KMS-11 (cell line): ENCODE data around the gene MED15.

ENCODE experiments used
- H2AFZ ChIP-seq: fragments of 200-600 bp; sonication (generic); 2 replicates; pipeline ENCODE4 v1.6.1; 2016; ENCODE audit warnings: antibody characterized with exemption, mixed run types, low read depth
- H3K27ac ChIP-seq: fragments of 200-600 bp; sonication (generic); 2 replicates; pipeline ENCODE4 v1.6.1; 2016; ENCODE audit warnings: mild to moderate bottlenecking, mixed run types
- H3K27me3 ChIP-seq: fragments of 200-600 bp; sonication (generic); 2 replicates; pipeline ENCODE4 v1.6.1; 2017; ENCODE audit warnings: mild to moderate bottlenecking, low read depth, mixed run types, moderate library complexity; ENCODE audit not compliant: insufficient read depth
- H3K36me3 ChIP-seq: fragments of 200-600 bp; sonication (generic); 2 replicates; pipeline ENCODE4 v1.6.1; 2017; ENCODE audit warnings: mild to moderate bottlenecking, mixed run types; ENCODE audit not compliant: insufficient read depth
- H3K4me1 ChIP-seq: fragments of 200-600 bp; sonication (generic); 2 replicates; pipeline ENCODE4 v1.6.1; 2016; ENCODE audit warnings: mild to moderate bottlenecking, low read depth, mixed run types; ENCODE audit not compliant: poor library complexity, severe bottlenecking
- H3K4me2 ChIP-seq: fragments of 200-600 bp; sonication (generic); 2 replicates; pipeline ENCODE4 v1.7.0; 2016; ENCODE audit warnings: mild to moderate bottlenecking, mixed run types
- H3K4me3 ChIP-seq: fragments of 200-600 bp; sonication (generic); IDR thresholded peaks from 2 replicates; pipeline ENCODE4 v1.6.1; 2017; ENCODE audit warnings: low read depth, low read length, mixed read lengths; ENCODE audit not compliant: insufficient read depth
- H3K79me2 ChIP-seq: fragments of 200-600 bp; sonication (generic); 2 replicates; pipeline ENCODE4 v1.6.1; 2016; ENCODE audit warnings: low read depth, mixed run types; ENCODE audit not compliant: insufficient read depth
- H3K9ac ChIP-seq: fragments of 200-600 bp; sonication (generic); 2 replicates; pipeline ENCODE4 v1.6.1; 2016; ENCODE audit warnings: mild to moderate bottlenecking, mixed run types
- H4K20me1 ChIP-seq: fragments of 200-600 bp; sonication (generic); 2 replicates; pipeline ENCODE4 v1.6.1; 2016; ENCODE audit warnings: mild to moderate bottlenecking, mixed run types; ENCODE audit not compliant: insufficient read depth
- TF ChIP-seq, protein P1 (sequence below): fragments of 200-600 bp; sonication (generic); conservative IDR thresholded peaks from 2 replicates; pipeline ENCODE4 v1.6.1; 2017; ENCODE audit warnings: low read depth, mild to moderate bottlenecking, antibody characterized with exemption, low read length, moderate library complexity, mixed read lengths

The MED15 gene

DNA sequence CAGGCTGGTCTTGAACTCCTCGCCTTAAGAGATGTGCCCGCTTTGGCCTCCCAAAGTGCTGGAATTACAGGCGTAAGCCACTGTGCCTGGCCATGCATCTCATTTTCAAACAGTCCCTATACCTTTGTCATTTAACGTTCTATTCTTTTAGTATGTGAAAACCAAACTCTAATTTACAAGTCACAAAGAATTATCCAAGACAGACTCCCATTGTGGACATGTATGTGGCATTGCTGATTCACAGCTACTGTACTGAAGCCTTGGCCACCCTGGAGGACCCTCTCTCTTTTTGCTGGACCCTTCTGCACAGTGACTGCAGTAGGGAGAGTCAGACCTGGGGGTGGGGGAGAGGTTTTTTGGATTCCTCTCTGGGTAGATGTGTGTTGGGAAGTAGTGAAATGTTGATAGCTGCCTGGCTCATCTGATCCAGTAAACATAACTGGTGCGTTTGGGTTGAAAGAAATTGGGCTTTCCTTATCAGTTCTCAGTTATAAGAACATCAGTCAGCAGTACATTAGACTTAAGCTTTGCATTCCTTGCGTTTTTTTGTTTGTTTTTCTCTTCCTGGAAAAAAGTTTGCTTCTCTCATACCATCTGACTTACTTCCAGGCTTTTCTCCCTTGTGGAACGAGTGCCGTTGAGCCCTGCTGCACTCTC is 65.9 kb downstream of the MED15 start:
- no peaks in the 10 kb centered on the region for H3K79me2 ChIP-seq
- H3K4me2 ChIP-seq = no peak overlapping the region

DNA sequence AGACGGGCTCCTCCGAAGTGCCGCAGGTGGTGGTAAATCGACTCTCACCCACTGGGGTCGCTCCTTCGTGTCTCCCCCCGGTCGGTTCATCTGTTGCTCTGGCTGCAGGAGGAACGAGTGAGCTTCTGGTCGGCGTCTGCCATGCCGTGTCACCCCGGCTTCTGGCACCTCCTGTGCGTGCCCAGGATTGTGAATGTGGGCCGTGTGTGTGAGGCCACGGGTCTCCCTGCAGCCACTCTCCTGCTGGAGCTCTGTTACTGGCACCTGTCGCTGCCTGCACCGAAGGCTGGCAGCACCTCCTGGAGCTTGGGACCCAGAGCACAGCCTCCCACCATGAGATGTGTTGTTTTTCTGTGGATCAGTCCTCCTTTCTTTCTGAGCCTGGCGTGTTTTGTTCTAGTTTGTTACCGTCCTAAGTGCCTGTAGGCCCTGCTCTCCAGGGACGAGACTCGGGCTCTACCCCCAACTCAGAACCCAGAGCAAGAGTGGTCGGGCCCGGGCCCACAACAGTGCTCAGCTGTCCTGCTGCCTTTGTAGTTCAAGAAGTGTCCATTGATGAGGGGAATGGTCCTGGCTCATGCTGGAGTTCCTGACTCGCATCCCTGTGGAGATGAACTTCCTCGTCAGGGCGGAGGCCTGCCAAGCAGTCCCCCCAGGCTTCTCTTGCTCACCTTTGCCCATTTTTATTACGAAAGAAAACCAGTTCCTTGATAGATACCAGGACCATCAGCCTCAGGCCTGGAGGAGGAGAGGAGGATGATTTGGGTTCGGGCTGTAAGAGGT is 66.6 kb downstream of the MED15 start:
- H3K36me3 ChIP-seq = no peaks in the 10 kb centered on the region
- no peaks in the 10 kb centered on the region for H3K79me2 ChIP-seq
- no peak overlapping the region for H3K4me3 ChIP-seq
- TF ChIP-seq, protein P1, sequence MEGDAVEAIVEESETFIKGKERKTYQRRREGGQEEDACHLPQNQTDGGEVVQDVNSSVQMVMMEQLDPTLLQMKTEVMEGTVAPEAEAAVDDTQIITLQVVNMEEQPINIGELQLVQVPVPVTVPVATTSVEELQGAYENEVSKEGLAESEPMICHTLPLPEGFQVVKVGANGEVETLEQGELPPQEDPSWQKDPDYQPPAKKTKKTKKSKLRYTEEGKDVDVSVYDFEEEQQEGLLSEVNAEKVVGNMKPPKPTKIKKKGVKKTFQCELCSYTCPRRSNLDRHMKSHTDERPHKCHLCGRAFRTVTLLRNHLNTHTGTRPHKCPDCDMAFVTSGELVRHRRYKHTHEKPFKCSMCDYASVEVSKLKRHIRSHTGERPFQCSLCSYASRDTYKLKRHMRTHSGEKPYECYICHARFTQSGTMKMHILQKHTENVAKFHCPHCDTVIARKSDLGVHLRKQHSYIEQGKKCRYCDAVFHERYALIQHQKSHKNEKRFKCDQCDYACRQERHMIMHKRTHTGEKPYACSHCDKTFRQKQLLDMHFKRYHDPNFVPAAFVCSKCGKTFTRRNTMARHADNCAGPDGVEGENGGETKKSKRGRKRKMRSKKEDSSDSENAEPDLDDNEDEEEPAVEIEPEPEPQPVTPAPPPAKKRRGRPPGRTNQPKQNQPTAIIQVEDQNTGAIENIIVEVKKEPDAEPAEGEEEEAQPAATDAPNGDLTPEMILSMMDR = no peak
- H3K4me2 ChIP-seq = no peak overlapping the region
- H4K20me1 ChIP-seq = no peaks in the 10 kb centered on the region
- no peak overlapping the region for H3K27ac ChIP-seq
- no peak overlapping the region for H2AFZ ChIP-seq
- no peak overlapping the region for H3K9ac ChIP-seq
- H3K4me1 ChIP-seq = peaks cover 37% of the 10 kb centered on the region
- no peaks in the 10 kb centered on the region for H3K27me3 ChIP-seq

More for the DNA sequence above, 65.9 kb downstream of the MED15 start:
- Histone ChIP-seq H3K27ac (no peak overlapping the region), H4K20me1 (no peaks in the 10 kb centered on the region), H3K36me3 (no peaks in the 10 kb centered on the region), H3K27me3 (no peaks in the 10 kb centered on the region), H3K4me1 (peaks cover 44% of the 10 kb centered on the region), H3K4me3 (no peak overlapping the region), H3K9ac (no peak overlapping the region), H2AFZ (no peak overlapping the region)
- TF ChIP-seq, protein P1 = no peak

DNA sequence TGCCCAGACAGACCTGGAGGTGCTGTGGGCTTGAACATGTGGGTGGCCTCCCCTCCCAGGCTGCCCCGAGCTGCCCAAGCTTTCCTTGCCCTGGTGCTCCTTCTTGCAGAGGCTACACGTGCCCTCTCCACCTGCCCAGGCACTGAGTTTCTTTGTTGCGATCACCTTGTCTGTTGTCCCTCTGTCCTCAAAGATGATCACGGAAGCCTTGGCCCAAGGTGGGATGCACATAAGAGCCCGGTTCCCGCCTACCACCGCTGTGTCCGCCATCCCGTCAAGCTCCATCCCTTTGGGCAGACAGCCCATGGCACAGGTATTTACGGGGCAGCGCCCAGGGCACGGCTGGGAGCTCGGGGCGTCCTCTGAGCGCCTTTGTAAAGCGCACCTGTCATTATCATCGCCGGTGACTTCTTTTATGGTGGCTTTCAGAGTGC is 67.5 kb downstream of the MED15 start:
- TF ChIP-seq, protein P1 = no peak

DNA sequence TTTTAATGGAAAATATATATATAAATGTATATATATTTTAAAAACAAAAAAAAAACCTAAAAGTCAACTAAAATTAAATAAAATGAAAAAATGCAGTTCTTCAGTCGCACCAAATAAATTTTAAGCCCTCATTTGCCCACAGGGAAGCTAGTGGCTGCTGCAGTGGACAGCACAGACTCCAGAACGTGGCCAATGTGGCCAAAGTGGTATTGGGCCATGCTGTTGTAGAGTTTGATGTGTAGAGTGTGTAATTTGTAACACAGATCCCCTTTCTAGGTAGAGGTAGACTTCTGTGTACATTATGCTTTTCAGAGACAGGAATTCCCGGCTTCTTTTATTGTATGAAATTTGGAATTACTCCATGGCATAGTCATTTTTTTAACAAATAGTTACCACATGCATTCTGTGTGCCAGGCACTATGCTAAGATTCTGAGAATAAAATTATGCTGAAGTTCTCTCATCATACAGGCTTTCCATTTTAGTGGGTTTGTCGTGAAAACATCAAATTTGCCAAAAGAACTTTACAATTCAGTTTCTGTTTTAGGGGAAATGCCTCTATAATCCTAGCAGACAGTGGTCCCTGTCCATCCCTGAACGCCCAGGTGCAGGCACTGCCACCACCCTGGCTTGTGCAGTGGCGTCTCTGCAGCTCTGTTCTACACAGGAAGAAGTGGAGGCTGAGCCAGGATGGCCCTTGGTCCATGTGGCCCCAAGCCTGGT is 68.5 kb downstream of the MED15 start:
- no peak overlapping the region for H3K4me2 ChIP-seq
- no peak overlapping the region for H3K9ac ChIP-seq
- H3K27me3 ChIP-seq = no peaks in the 10 kb centered on the region
- H3K4me1 ChIP-seq = peaks cover 19% of the 10 kb centered on the region
- no peaks in the 10 kb centered on the region for H4K20me1 ChIP-seq
- H3K79me2 ChIP-seq = no peaks in the 10 kb centered on the region
- TF ChIP-seq, protein P1 = no peak
- H3K4me3 ChIP-seq = no peak overlapping the region
- H3K27ac ChIP-seq = no peak overlapping the region
- no peaks in the 10 kb centered on the region for H3K36me3 ChIP-seq
- H2AFZ ChIP-seq = no peak overlapping the region

More for the DNA sequence above, 67.5 kb downstream of the MED15 start:
- H4K20me1 ChIP-seq = no peaks in the 10 kb centered on the region
- H3K79me2 ChIP-seq = no peaks in the 10 kb centered on the region
- H2AFZ ChIP-seq = no peak overlapping the region
- H3K27me3 ChIP-seq = no peaks in the 10 kb centered on the region
- no peak overlapping the region for H3K9ac ChIP-seq
- peaks cover 29% of the 10 kb centered on the region for H3K4me1 ChIP-seq
- H3K4me3 ChIP-seq = no peak overlapping the region
- no peaks in the 10 kb centered on the region for H3K36me3 ChIP-seq
- H3K4me2 ChIP-seq = no peak overlapping the region
- no peak overlapping the region for H3K27ac ChIP-seq
